ENCODE data around the gene ADIPOQ. TPM values are rescaled to one million over a fixed set of nuclear protein-coding genes. Genes with fewer than 3 reads are reported as not detected.

The ADIPOQ gene
- total and polyA plus RNA-seq, 2 of the 4 experiments (the other 2 are of a cell fraction) = not detected

DNA sequence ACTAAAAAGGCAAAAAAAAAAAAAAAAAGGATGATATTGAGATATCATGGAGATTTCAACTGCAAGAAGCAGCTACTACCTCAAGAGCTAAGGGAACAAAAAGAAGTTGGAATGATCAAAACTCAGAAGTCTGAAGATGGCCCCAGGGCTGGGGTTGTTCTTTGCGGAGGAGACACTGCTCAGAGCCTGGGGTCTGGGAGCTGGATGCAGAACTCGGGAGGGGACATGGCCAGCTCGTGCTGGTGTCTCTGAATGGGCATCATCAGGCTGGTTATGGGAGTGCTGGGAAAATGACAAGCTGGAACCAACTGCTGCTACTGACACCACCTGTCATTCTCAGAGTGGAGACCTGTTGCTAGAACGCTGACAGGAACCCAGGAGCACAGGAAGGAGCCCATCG is 14.2 kb upstream of the ADIPOQ start:
- intact Hi-C loops (cut with micrococcal nuclease) = loop anchor here (10.0 kb wide), 1 partner anchor 564 kb away; no protein-coding TSS in a partner anchor
- Histone ChIP-seq H3K9me1 (ENCODE audit: insufficient read depth, low read length) (no peaks in the 10 kb centered on the region; the same call in 1 of the 2 replicates), H4K8ac (ENCODE audit: low read depth in 2 of 2, low read length in 2 of 2) (no peak overlapping the region), H4K91ac (ENCODE audit: insufficient read depth, low read depth, low read length) (no peak overlapping the region), H3K9ac (ENCODE audit: low read depth, low read length) (no peak overlapping the region), H3K9me3 (ENCODE audit: control insufficient read depth, insufficient read depth, low read length) (no peaks in the 10 kb centered on the region), H2AK5ac (ENCODE audit: low read depth, low read length) (no peak overlapping the region), H2AFZ (replicated peaks; ENCODE audit: low read length, poor library complexity) (no peak overlapping the region), H4K5ac (ENCODE audit: low read depth, low read length) (no peak overlapping the region), H3K56ac (ENCODE audit: extremely low read depth, insufficient read depth, low read length) (no peak overlapping the region), H3K4me3 (ENCODE audit: insufficient read depth, low read depth, low read length) (no peak overlapping the region), H3K4ac (ENCODE audit: low read depth, low read length) (no peak overlapping the region), H3K18ac (ENCODE audit: low read depth, low read length) (no peak overlapping the region), H2BK120ac (ENCODE audit: low read depth, low read length) (no peak overlapping the region), H2BK20ac (ENCODE audit: low read depth, low read length) (no peak overlapping the region), H3K36me3 (ENCODE audit: control insufficient read depth, insufficient read depth, low read length) (no peaks in the 10 kb centered on the region), H3K27ac (ENCODE audit: insufficient read depth, low read length) (no peak overlapping the region), H2AK9ac (replicated peaks; ENCODE audit: low read depth, low read length, poor library complexity) (no peak overlapping the region), H3K14ac (replicated peaks; ENCODE audit: low read depth, low read length) (no peak overlapping the region), H4K20me1 (ENCODE audit: insufficient read depth, low read length) (no peaks in the 10 kb centered on the region), H2BK15ac (ENCODE audit: low read depth, low read length) (no peak overlapping the region), H3K4me1 (ENCODE audit: control insufficient read depth, insufficient read depth, low read length) (peaks cover 13% of the 10 kb centered on the region), H3K27me3 (ENCODE audit: control insufficient read depth, insufficient read depth, low read length) (peaks cover 35% of the 10 kb centered on the region), H3K4me2 (ENCODE audit: low read depth, low read length) (no peak overlapping the region), H3K23ac (ENCODE audit: low read depth, low read length) (no peak overlapping the region), H2BK5ac (ENCODE audit: low read depth, low read length, poor library complexity, severe bottlenecking) (no peak overlapping the region), H3K79me1 (ENCODE audit: low read depth in 1 of 2, low read length in 2 of 2) (peaks cover 0 to 11% of the 10 kb centered on the region in 2 experiments; a peak in 2 of 4 replicates)
- TF ChIP-seq RCOR1 (IDR thresholded peaks at IDR 0.05; ENCODE audit: insufficient replicate concordance, low read length) (no peak), MAZ (IDR thresholded peaks at IDR 0.05; ENCODE audit: borderline replicate concordance, low read depth, low read length) (no peak), NFE2L2 (IDR thresholded peaks at IDR 0.05; ENCODE audit: low read depth, low read length) (no peak), FOS (IDR thresholded peaks at IDR 0.05; ENCODE audit: low read depth, low read length) (no peak), SMC3 (IDR thresholded peaks at IDR 0.05; ENCODE audit: low read depth, low read length) (no peak), CEBPB (IDR thresholded peaks at IDR 0.05; ENCODE audit: low read depth, low read length) (no peak), POLR2A (IDR thresholded peaks at IDR 0.05; ENCODE audit: low read depth, low read length) (no peak), RFX5 (IDR thresholded peaks at IDR 0.05; ENCODE audit: low read depth, low read length) (no peak), MAFK (IDR thresholded peaks at IDR 0.05; ENCODE audit: low read depth, low read length) (no peak)
- TF ChIP-seq, protein P1, sequence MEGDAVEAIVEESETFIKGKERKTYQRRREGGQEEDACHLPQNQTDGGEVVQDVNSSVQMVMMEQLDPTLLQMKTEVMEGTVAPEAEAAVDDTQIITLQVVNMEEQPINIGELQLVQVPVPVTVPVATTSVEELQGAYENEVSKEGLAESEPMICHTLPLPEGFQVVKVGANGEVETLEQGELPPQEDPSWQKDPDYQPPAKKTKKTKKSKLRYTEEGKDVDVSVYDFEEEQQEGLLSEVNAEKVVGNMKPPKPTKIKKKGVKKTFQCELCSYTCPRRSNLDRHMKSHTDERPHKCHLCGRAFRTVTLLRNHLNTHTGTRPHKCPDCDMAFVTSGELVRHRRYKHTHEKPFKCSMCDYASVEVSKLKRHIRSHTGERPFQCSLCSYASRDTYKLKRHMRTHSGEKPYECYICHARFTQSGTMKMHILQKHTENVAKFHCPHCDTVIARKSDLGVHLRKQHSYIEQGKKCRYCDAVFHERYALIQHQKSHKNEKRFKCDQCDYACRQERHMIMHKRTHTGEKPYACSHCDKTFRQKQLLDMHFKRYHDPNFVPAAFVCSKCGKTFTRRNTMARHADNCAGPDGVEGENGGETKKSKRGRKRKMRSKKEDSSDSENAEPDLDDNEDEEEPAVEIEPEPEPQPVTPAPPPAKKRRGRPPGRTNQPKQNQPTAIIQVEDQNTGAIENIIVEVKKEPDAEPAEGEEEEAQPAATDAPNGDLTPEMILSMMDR (conservative IDR thresholded peaks at IDR 0.05; ENCODE audit: low read depth, low read length) = no peak
- TF ChIP-seq, protein P2, sequence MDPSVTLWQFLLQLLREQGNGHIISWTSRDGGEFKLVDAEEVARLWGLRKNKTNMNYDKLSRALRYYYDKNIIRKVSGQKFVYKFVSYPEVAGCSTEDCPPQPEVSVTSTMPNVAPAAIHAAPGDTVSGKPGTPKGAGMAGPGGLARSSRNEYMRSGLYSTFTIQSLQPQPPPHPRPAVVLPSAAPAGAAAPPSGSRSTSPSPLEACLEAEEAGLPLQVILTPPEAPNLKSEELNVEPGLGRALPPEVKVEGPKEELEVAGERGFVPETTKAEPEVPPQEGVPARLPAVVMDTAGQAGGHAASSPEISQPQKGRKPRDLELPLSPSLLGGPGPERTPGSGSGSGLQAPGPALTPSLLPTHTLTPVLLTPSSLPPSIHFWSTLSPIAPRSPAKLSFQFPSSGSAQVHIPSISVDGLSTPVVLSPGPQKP (IDR thresholded peaks at IDR 0.05; ENCODE audit: borderline replicate concordance, low read depth, low read length) = no peak
- WGBS, 2 experiments (ENCODE audit: extremely low coverage in 2 of 2, insufficient read length in 1 of 2) = no CpG with 5 or more reads among the region's 5 CpGs
- BruUV-seq (replicated peaks) = no TSS peak
- in situ Hi-C loops (cut with MboI; ENCODE audit: low sequenced_read_pairs) = no loop called here
- ATAC-seq (ENCODE audit: low read depth) (no peak), DNase-seq (no peak)
- ChIA-PET POLR2A (ENCODE audit: unreplicated experiment) (no interaction called here), CTCF (interaction anchor here (0.6 kb wide), 1 partner anchor 177 kb away, joined by 4 read pairs; no protein-coding TSS in a partner anchor)
- dilution Hi-C loops (cut with HindIII; ENCODE audit: low sequenced_read_pairs, unreplicated experiment) = no loop called here
